ENCODE data around the gene ARHGEF33. TPM values are rescaled to one million over a fixed set of nuclear protein-coding genes. Genes with fewer than 3 reads are reported as not detected.

The ARHGEF33 gene
- total and polyA plus RNA-seq, 2 of the 13 experiments (the other 11 are each of a cell fraction or from before 2014, with no cell fraction given), result 0.04 TPM; not detected in 1

DNA sequence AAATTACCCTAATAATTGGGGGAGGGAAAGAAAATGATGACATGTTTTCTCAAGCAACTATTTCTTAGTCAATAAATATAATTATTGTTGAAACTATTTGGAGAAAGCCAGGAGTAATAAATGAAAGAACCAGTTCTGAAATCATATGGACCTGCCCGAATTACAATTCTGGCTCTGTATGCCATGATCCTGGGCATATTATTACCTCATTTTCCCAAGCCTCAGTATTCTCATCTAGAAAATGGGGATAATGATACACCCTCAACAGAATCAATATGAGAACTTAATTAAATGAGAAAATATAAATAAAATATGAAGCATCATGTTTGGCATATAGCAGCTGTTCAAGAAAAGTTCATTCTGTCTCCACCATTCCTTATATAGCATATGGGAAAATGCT lies 22.9 kb downstream of the ARHGEF33 start:
- in situ Hi-C loops (cut with HindIII; ENCODE audit: extremely low pct_ligation_motif_present, low pct_unique_long_range_greater_than_20kb), result no loop called here
- no peak overlapping the region for H3K4me3 ChIP-seq (replicated peaks in 1 of 3; ENCODE audit: insufficient read depth in 1 of 3, low read depth in 2 of 3, low read length in 3 of 3)
- FAIRE-seq, result no peak
- no peak overlapping the region for H3K4me2 ChIP-seq (ENCODE audit: low read depth, low read length)
- CTCF ChIA-PET (ENCODE audit: low intra/inter-chr PET ratio, low total read pairs), result no interaction called here
- H3K27ac ChIP-seq (ENCODE audit: extremely low read length, insufficient read depth, low read length), result no peak overlapping the region
- WGBS (ENCODE audit: low lambda C conversion rate), result 0% methylated on average over 1 of the region's 1 CpG
- no peaks in the 10 kb centered on the region for H3K27me3 ChIP-seq (ENCODE audit: control insufficient read depth in 1 of 2, insufficient read depth in 2 of 2, low read length in 2 of 2)
- no peak overlapping the region for H2AFZ ChIP-seq (ENCODE audit: low read length)
- intact Hi-C loops (cut with micrococcal nuclease; ENCODE audit: unreplicated experiment), result no loop called here
- POLR2A ChIA-PET, result no interaction called here
- no peak overlapping the region for H3K9ac ChIP-seq (ENCODE audit: insufficient read depth, low read depth, low read length)
- H3K36me3 ChIP-seq (replicated peaks in 1 of 2; ENCODE audit: control insufficient read depth in 1 of 2, insufficient read depth in 2 of 2, low read length in 2 of 2), result no peaks in the 10 kb centered on the region
- no peaks in the 10 kb centered on the region for H3K9me3 ChIP-seq (ENCODE audit: low read length)
- no peaks in the 10 kb centered on the region for H4K20me1 ChIP-seq (ENCODE audit: insufficient read depth, low read length)
- BruUV-seq (replicated peaks), result no TSS peak
- no peaks in the 10 kb centered on the region for H3K79me2 ChIP-seq (ENCODE audit: insufficient read depth, low read length)
- no peak for ATAC-seq
- peak; percentile 59 for TF ChIP-seq ZNF629 (CRISPR knock-in tag; conservative IDR thresholded peaks at IDR 0.05)
- no peak for TF ChIP-seq HOXA7 (CRISPR knock-in tag; IDR thresholded peaks at IDR 0.05)
- no peak for TF ChIP-seq NR2F2 (IDR thresholded peaks at IDR 0.05; ENCODE audit: borderline replicate concordance, low read depth)
- DNase-seq (ENCODE audit: low spot score), result no peak
- H3K4me1 ChIP-seq (ENCODE audit: insufficient read depth, low read length), result peaks cover 14% of the 10 kb centered on the region

DNA sequence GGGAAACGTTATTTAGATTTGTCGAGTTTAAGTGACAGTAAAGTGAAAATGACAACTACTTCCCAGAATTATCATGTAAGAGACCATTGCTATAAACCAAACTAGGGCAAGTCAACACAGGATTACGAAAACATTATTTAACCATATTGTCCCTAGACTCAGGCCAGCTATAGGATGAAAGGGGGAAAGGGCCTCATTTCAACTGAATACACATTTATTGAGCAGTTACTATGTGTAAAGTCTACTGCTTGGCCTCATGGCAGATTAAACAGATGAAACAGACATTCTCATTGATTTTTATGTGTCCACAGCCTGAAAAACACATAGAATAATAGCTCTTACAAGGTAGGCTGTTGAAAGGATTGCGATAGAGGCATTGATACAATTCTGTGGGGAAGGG lies 32.7 kb downstream of the ARHGEF33 start:
- Histone ChIP-seq H3K27me3 (ENCODE audit: control insufficient read depth in 1 of 2, insufficient read depth in 2 of 2, low read length in 2 of 2) (no peaks in the 10 kb centered on the region), H3K79me2 (ENCODE audit: insufficient read depth, low read length) (no peaks in the 10 kb centered on the region), H3K4me3 (replicated peaks in 1 of 3; ENCODE audit: insufficient read depth in 1 of 3, low read depth in 2 of 3, low read length in 3 of 3) (no peak overlapping the region), H2AFZ (ENCODE audit: low read length) (peak overlapping the region; percentile 7), H3K36me3 (replicated peaks in 1 of 2; ENCODE audit: control insufficient read depth in 1 of 2, insufficient read depth in 2 of 2, low read length in 2 of 2) (no peaks in the 10 kb centered on the region), H3K9ac (ENCODE audit: insufficient read depth, low read depth, low read length) (no peak overlapping the region), H3K27ac (ENCODE audit: extremely low read length, insufficient read depth, low read length) (no peak overlapping the region), H3K9me3 (ENCODE audit: low read length) (no peaks in the 10 kb centered on the region), H3K4me2 (ENCODE audit: low read depth, low read length) (peak overlapping the region; percentile 45), H3K4me1 (ENCODE audit: insufficient read depth, low read length) (peaks cover 40% of the 10 kb centered on the region), H4K20me1 (ENCODE audit: insufficient read depth, low read length) (no peaks in the 10 kb centered on the region)
- CTCF ChIA-PET (ENCODE audit: low intra/inter-chr PET ratio, low total read pairs), result no interaction called here
- ATAC-seq (peak; percentile 44), FAIRE-seq (no peak), DNase-seq (ENCODE audit: low spot score) (peak; percentile 56)
- no TSS peak for BruUV-seq (replicated peaks)
- intact Hi-C loops (cut with micrococcal nuclease; ENCODE audit: unreplicated experiment) (no loop called here), in situ Hi-C loops (cut with HindIII; ENCODE audit: extremely low pct_ligation_motif_present, low pct_unique_long_range_greater_than_20kb) (no loop called here)
- POLR2A ChIA-PET, result interaction anchor here (0.7 kb wide), 1 partner anchor 15 kb away, joined by 3 read pairs; no protein-coding TSS in a partner anchor
- 3% methylated on average over 4 of the region's 4 CpGs for WGBS (ENCODE audit: low lambda C conversion rate)
- TF ChIP-seq, protein P1, sequence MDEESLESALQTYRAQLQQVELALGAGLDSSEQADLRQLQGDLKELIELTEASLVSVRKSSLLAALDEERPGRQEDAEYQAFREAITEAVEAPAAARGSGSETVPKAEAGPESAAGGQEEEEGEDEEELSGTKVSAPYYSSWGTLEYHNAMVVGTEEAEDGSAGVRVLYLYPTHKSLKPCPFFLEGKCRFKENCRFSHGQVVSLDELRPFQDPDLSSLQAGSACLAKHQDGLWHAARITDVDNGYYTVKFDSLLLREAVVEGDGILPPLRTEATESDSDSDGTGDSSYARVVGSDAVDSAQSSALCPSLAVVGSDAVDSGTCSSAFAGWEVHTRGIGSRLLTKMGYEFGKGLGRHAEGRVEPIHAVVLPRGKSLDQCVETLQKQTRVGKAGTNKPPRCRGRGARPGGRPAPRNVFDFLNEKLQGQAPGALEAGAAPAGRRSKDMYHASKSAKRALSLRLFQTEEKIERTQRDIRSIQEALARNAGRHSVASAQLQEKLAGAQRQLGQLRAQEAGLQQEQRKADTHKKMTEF (CRISPR knock-in tag; IDR thresholded peaks at IDR 0.05), result 0 out of 2 replicates have a peak, but pooled peaks have one; percentile 51
- TF ChIP-seq, protein P2, sequence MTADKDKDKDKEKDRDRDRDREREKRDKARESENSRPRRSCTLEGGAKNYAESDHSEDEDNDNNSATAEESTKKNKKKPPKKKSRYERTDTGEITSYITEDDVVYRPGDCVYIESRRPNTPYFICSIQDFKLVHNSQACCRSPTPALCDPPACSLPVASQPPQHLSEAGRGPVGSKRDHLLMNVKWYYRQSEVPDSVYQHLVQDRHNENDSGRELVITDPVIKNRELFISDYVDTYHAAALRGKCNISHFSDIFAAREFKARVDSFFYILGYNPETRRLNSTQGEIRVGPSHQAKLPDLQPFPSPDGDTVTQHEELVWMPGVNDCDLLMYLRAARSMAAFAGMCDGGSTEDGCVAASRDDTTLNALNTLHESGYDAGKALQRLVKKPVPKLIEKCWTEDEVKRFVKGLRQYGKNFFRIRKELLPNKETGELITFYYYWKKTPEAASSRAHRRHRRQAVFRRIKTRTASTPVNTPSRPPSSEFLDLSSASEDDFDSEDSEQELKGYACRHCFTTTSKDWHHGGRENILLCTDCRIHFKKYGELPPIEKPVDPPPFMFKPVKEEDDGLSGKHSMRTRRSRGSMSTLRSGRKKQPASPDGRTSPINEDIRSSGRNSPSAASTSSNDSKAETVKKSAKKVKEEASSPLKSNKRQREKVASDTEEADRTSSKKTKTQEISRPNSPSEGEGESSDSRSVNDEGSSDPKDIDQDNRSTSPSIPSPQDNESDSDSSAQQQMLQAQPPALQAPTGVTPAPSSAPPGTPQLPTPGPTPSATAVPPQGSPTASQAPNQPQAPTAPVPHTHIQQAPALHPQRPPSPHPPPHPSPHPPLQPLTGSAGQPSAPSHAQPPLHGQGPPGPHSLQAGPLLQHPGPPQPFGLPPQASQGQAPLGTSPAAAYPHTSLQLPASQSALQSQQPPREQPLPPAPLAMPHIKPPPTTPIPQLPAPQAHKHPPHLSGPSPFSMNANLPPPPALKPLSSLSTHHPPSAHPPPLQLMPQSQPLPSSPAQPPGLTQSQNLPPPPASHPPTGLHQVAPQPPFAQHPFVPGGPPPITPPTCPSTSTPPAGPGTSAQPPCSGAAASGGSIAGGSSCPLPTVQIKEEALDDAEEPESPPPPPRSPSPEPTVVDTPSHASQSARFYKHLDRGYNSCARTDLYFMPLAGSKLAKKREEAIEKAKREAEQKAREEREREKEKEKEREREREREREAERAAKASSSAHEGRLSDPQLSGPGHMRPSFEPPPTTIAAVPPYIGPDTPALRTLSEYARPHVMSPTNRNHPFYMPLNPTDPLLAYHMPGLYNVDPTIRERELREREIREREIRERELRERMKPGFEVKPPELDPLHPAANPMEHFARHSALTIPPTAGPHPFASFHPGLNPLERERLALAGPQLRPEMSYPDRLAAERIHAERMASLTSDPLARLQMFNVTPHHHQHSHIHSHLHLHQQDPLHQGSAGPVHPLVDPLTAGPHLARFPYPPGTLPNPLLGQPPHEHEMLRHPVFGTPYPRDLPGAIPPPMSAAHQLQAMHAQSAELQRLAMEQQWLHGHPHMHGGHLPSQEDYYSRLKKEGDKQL (CRISPR knock-in tag; IDR thresholded peaks at IDR 0.05; ENCODE audit: low read depth), result peak; percentile 45; the same call in 1 of the 2 replicates
- peak; percentile 16; the same call in 1 of the 2 replicates for TF ChIP-seq HNF4A (CRISPR knock-in tag; IDR thresholded peaks at IDR 0.05)
- 0 out of 2 replicates have a peak, but pooled peaks have one; percentile 30 for TF ChIP-seq HDAC1 (CRISPR knock-in tag; IDR thresholded peaks at IDR 0.05)
- no peak for TF ChIP-seq HOXA5 (CRISPR knock-in tag; IDR thresholded peaks at IDR 0.05)
- TF ChIP-seq, protein P3, sequence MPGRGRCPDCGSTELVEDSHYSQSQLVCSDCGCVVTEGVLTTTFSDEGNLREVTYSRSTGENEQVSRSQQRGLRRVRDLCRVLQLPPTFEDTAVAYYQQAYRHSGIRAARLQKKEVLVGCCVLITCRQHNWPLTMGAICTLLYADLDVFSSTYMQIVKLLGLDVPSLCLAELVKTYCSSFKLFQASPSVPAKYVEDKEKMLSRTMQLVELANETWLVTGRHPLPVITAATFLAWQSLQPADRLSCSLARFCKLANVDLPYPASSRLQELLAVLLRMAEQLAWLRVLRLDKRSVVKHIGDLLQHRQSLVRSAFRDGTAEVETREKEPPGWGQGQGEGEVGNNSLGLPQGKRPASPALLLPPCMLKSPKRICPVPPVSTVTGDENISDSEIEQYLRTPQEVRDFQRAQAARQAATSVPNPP (CRISPR knock-in tag; IDR thresholded peaks at IDR 0.05), result no peak
- TF ChIP-seq SRSF1 (optimal IDR thresholded peaks at IDR 0.05; ENCODE audit: low read depth, low read length), result no peak
- peak; percentile 63; the same call in 1 of the 2 replicates for TF ChIP-seq SOX5 (CRISPR knock-in tag; IDR thresholded peaks at IDR 0.05; ENCODE audit: borderline replicate concordance)
